ENCODE data around the gene RNF144B. TPM values are rescaled to one million over a fixed set of nuclear protein-coding genes. Genes with fewer than 3 reads are reported as not detected.

RNF144B gene
- total and polyA plus RNA-seq, 2 of the 8 experiments (the other 6 are each of a cell fraction or from before 2014, with no cell fraction given), result 1.8 to 11.2 TPM

GRCh38 chr6:18429655-18430297, 42.6 kb downstream of the RNF144B start:
- H2BK20ac ChIP-seq (ENCODE audit: low read length), result no peak overlapping the region
- H3K36me3 ChIP-seq (ENCODE audit: control insufficient read depth in 2 of 4, insufficient read depth in 4 of 4, low read length in 3 of 4), result no peaks in the 10 kb centered on the region
- H3K4me1 ChIP-seq (replicated peaks in 1 of 4; ENCODE audit: control insufficient read depth in 3 of 4, insufficient read depth in 4 of 4, low read length in 3 of 4), result peaks cover 0 to 4% (median 2%) of the 10 kb centered on the region in 4 experiments; a peak in 2 of 7 replicates
- no peak overlapping the region for H2BK120ac ChIP-seq (replicated peaks; ENCODE audit: low read depth, low read length)
- H2BK15ac ChIP-seq (ENCODE audit: low read length), result no peak overlapping the region
- H3K4ac ChIP-seq (replicated peaks; ENCODE audit: insufficient read length, low read depth, low read length), result no peak overlapping the region
- no peak overlapping the region for H4K8ac ChIP-seq (ENCODE audit: extremely low read depth, insufficient read depth, low read length)
- no peak overlapping the region for H4K5ac ChIP-seq (ENCODE audit: insufficient read length, low read depth, low read length)
- no peak overlapping the region for H3K4me2 ChIP-seq (ENCODE audit: insufficient read depth in 1 of 2, low read depth in 2 of 2, low read length in 2 of 2)
- no peak overlapping the region for H3K14ac ChIP-seq (ENCODE audit: insufficient read length)
- WGBS, 2 experiments (ENCODE audit: extremely low coverage in 1 of 2, insufficient coverage in 1 of 2, insufficient read length in 1 of 2, insufficient replicate concordance in 2 of 2, low coverage in 1 of 2, low lambda C conversion rate in 2 of 2, missing lambda C conversion rate in 1 of 2), result 89% methylated on average over 4 of the region's 4 CpGs; no CpG with 5 or more reads in 1 of the 2 experiments
- no peaks in the 10 kb centered on the region for H4K20me1 ChIP-seq (replicated peaks in 1 of 2; ENCODE audit: control insufficient read depth in 1 of 2, insufficient read depth in 2 of 2, low read length in 2 of 2)
- H3K9me3 ChIP-seq (ENCODE audit: insufficient read depth in 2 of 2, low read depth in 1 of 2, low read length in 1 of 2), result no peaks in the 10 kb centered on the region
- no peak overlapping the region for H3K27ac ChIP-seq (ENCODE audit: low read depth, low read length)
- no peak overlapping the region for H3K18ac ChIP-seq (ENCODE audit: extremely low read depth, low read length)
- H2BK5ac ChIP-seq (ENCODE audit: low read depth, low read length), result no peak overlapping the region
- DNase-seq (ENCODE audit: low read depth in 1 of 2, low spot score in 2 of 2) (no peak), FAIRE-seq (no peak)
- H3K4me3 ChIP-seq (ENCODE audit: extremely low read depth in 1 of 4, insufficient read depth in 2 of 4, low read depth in 3 of 4, low read length in 4 of 4), result no peak overlapping the region
- no peaks in the 10 kb centered on the region for H3K79me2 ChIP-seq (ENCODE audit: control insufficient read depth in 1 of 2, insufficient read depth in 2 of 2, low read length in 2 of 2)
- no peaks in the 10 kb centered on the region for H3K79me1 ChIP-seq (ENCODE audit: low read depth, low read length)
- H3K56ac ChIP-seq (replicated peaks; ENCODE audit: insufficient read length, low read depth, low read length), result no peak overlapping the region
- H4K91ac ChIP-seq (replicated peaks; ENCODE audit: insufficient read length, low read length), result no peak overlapping the region
- H2AFZ ChIP-seq (ENCODE audit: low read length), result no peak overlapping the region
- H3K23ac ChIP-seq (ENCODE audit: insufficient read length), result no peak overlapping the region
- no peak overlapping the region for H2AK5ac ChIP-seq (ENCODE audit: low read depth, low read length)
- no peaks in the 10 kb centered on the region for H3K27me3 ChIP-seq (replicated peaks in 1 of 4; ENCODE audit: control insufficient read depth in 3 of 4, extremely low read depth in 1 of 4, insufficient read depth in 3 of 4, low read length in 3 of 4)
- H3K23me2 ChIP-seq (ENCODE audit: low read depth, low read length), result no peaks in the 10 kb centered on the region
- ChIA-PET CTCF (ENCODE audit: partially characterized antibody) (interaction anchor here (1.2 kb wide), 1 partner anchor 12 kb away, joined by 4 read pairs; no protein-coding TSS in a partner anchor), POLR2A (ENCODE audit: partially characterized antibody) (no interaction called here)
- H2BK12ac ChIP-seq (ENCODE audit: low read depth, low read length), result no peak overlapping the region
- H3K9ac ChIP-seq (replicated peaks in 1 of 4; ENCODE audit: extremely low read depth in 1 of 4, low read depth in 3 of 4, low read length in 3 of 4), result no peak overlapping the region
- TF ChIP-seq MAFK (IDR thresholded peaks at IDR 0.05; ENCODE audit: low read depth, low read length), result no peak
- no peak for TF ChIP-seq TAF7 (optimal IDR thresholded peaks at IDR 0.05; ENCODE audit: borderline replicate concordance, low read depth, low read length)
- TF ChIP-seq CBX5 (IDR thresholded peaks at IDR 0.05; ENCODE audit: low read depth, low read length), result no peak
- TF ChIP-seq ASH2L (IDR thresholded peaks at IDR 0.05; ENCODE audit: low read length), result no peak
- no peak for TF ChIP-seq SP2 (IDR thresholded peaks at IDR 0.05; ENCODE audit: low read length)
- TF ChIP-seq, protein P1, sequence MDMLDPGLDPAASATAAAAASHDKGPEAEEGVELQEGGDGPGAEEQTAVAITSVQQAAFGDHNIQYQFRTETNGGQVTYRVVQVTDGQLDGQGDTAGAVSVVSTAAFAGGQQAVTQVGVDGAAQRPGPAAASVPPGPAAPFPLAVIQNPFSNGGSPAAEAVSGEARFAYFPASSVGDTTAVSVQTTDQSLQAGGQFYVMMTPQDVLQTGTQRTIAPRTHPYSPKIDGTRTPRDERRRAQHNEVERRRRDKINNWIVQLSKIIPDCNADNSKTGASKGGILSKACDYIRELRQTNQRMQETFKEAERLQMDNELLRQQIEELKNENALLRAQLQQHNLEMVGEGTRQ (IDR thresholded peaks at IDR 0.05; ENCODE audit: low read length), result no peak
- no peak for TF ChIP-seq RNF2 (IDR thresholded peaks at IDR 0.05; ENCODE audit: borderline replicate concordance, low read depth, low read length, missing control alignments, poor library complexity, severe bottlenecking)
- TF ChIP-seq KDM4A (IDR thresholded peaks at IDR 0.05; ENCODE audit: low read depth, low read length, severe bottlenecking), result no peak
- no peak for TF ChIP-seq CHD1 (IDR thresholded peaks at IDR 0.05; ENCODE audit: low read depth, low read length)
- TF ChIP-seq TCF12 (IDR thresholded peaks at IDR 0.05; ENCODE audit: low read depth, low read length), result no peak
- no peak for TF ChIP-seq RXRA (IDR thresholded peaks at IDR 0.05; ENCODE audit: insufficient read depth, low read depth, low read length)
- no peak for TF ChIP-seq MAX (IDR thresholded peaks at IDR 0.05)

Data from H1 (cell line).